ENCODE data around the gene ADAM30. TPM values are rescaled to one million over a fixed set of nuclear protein-coding genes. Genes with fewer than 3 reads are reported as not detected.
A peak's percentile ranks its signal among the peaks of the same experiment; 100 is the strongest.

The ADAM30 gene
- polyA plus RNA-seq, 1 donor from 2014 or later = not detected

GRCh38 chr1:119917304-119918055 is 21.2 kb upstream of the ADAM30 start:
- Mint-ChIP-seq H3K27ac (no peak overlapping the region), H3K4me1 (no peaks in the 10 kb centered on the region), H3K9me3 (no peaks in the 10 kb centered on the region), H3K36me3 (peaks cover 11% of the 10 kb centered on the region), H3K4me3 (peak overlapping the region in 1 of 4 donors; percentile 42), H3K27me3 (no peaks in the 10 kb centered on the region)

GRCh38 chr1:119915517-119915916 is 19.2 kb upstream of the ADAM30 start:
- peaks cover 9% of the 10 kb centered on the region for H3K36me3 Mint-ChIP-seq

GRCh38 chr1:119914071-119914470 is 17.8 kb upstream of the ADAM30 start:
- no peaks in the 10 kb centered on the region for H3K9me3 Mint-ChIP-seq
- peaks cover 9% of the 10 kb centered on the region for H3K36me3 Mint-ChIP-seq
- peaks cover 0 to 2% (median 1%) of the 10 kb centered on the region in 3 donors for H3K4me1 Mint-ChIP-seq
- no peaks in the 10 kb centered on the region for H3K27me3 Mint-ChIP-seq
- no peak overlapping the region for H3K4me3 Mint-ChIP-seq
- H3K27ac Mint-ChIP-seq = no peak overlapping the region

More at GRCh38 chr1:119915517-119915916, 19.2 kb upstream of the ADAM30 start:
- H3K4me3 Mint-ChIP-seq = no peak overlapping the region
- no peaks in the 10 kb centered on the region for H3K27me3 Mint-ChIP-seq
- peaks cover 0 to 2% (median 1%) of the 10 kb centered on the region in 3 donors for H3K4me1 Mint-ChIP-seq
- H3K9me3 Mint-ChIP-seq = no peaks in the 10 kb centered on the region
- H3K27ac Mint-ChIP-seq = peak overlapping the region in 1 of 3 donors; percentile 14

GRCh38 chr1:119912963-119913362 is 16.6 kb upstream of the ADAM30 start:
- Mint-ChIP-seq H3K9me3 (no peaks in the 10 kb centered on the region), H3K36me3 (peaks cover 7% of the 10 kb centered on the region), H3K27me3 (no peaks in the 10 kb centered on the region), H3K27ac (peak overlapping the region in 1 of 3 donors; percentile 22), H3K4me3 (no peak overlapping the region), H3K4me1 (peaks cover 0 to 2% (median 1%) of the 10 kb centered on the region in 3 donors)

GRCh38 chr1:119911775-119912174 is 15.5 kb upstream of the ADAM30 start:
- no peaks in the 10 kb centered on the region for H3K9me3 Mint-ChIP-seq

GRCh38 chr1:119910618-119911017 is 14.3 kb upstream of the ADAM30 start:
- H3K4me1 Mint-ChIP-seq = peaks cover 0 to 2% (median 1%) of the 10 kb centered on the region in 3 donors
- H3K4me3 Mint-ChIP-seq = no peak overlapping the region
- peaks cover 0 to 4% (median 2%) of the 10 kb centered on the region in 3 donors for H3K9me3 Mint-ChIP-seq
- peaks cover 5% of the 10 kb centered on the region for H3K36me3 Mint-ChIP-seq
- no peak overlapping the region for H3K27ac Mint-ChIP-seq
- H3K27me3 Mint-ChIP-seq = no peaks in the 10 kb centered on the region

More at GRCh38 chr1:119911775-119912174, 15.5 kb upstream of the ADAM30 start:
- Mint-ChIP-seq H3K27me3 (no peaks in the 10 kb centered on the region), H3K4me1 (peaks cover 0 to 2% (median 1%) of the 10 kb centered on the region in 3 donors), H3K36me3 (peaks cover 5% of the 10 kb centered on the region), H3K4me3 (no peak overlapping the region), H3K27ac (no peak overlapping the region)

GRCh38 chr1:119909890-119910596 is 13.7 kb upstream of the ADAM30 start:
- H3K27ac Mint-ChIP-seq = no peak overlapping the region
- H3K4me3 Mint-ChIP-seq = no peak overlapping the region
- H3K27me3 Mint-ChIP-seq = no peaks in the 10 kb centered on the region
- peaks cover 0 to 8% (median 4%) of the 10 kb centered on the region in 3 donors for H3K9me3 Mint-ChIP-seq
- peaks cover 5% of the 10 kb centered on the region for H3K36me3 Mint-ChIP-seq
- H3K4me1 Mint-ChIP-seq = peaks cover 0 to 2% (median 1%) of the 10 kb centered on the region in 3 donors

GRCh38 chr1:119908661-119909060 is 12.3 kb upstream of the ADAM30 start:
- H3K36me3 Mint-ChIP-seq = peaks cover 4% of the 10 kb centered on the region
- H3K27me3 Mint-ChIP-seq = no peaks in the 10 kb centered on the region
- no peak overlapping the region for H3K27ac Mint-ChIP-seq
- H3K9me3 Mint-ChIP-seq = peaks cover 3 to 13% (median 7%) of the 10 kb centered on the region in 3 donors
- peaks cover 0 to 2% (median 1%) of the 10 kb centered on the region in 3 donors for H3K4me1 Mint-ChIP-seq
- H3K4me3 Mint-ChIP-seq = no peak overlapping the region

- no peaks in the 10 kb centered on the region for H3K4me1 Mint-ChIP-seq
These were observed 10.8 kb upstream of the ADAM30 start for GRCh38 chr1:119906927-119907652.

GRCh38 chr1:119903443-119903835 is 7.1 kb upstream of the ADAM30 start:
- Mint-ChIP-seq H3K27ac (no peak overlapping the region), H3K9me3 (peaks cover 5 to 13% (median 7%) of the 10 kb centered on the region in 3 donors), H3K4me1 (no peaks in the 10 kb centered on the region), H3K4me3 (no peak overlapping the region), H3K36me3 (peaks cover 2% of the 10 kb centered on the region), H3K27me3 (peaks cover 4% of the 10 kb centered on the region)

More at GRCh38 chr1:119906927-119907652, 10.8 kb upstream of the ADAM30 start:
- peaks cover 2% of the 10 kb centered on the region for H3K36me3 Mint-ChIP-seq
- H3K27me3 Mint-ChIP-seq = peaks cover 3% of the 10 kb centered on the region
- H3K27ac Mint-ChIP-seq = peak overlapping the region in 1 of 3 donors; percentile 34
- H3K4me3 Mint-ChIP-seq = peak overlapping the region in 1 of 4 donors; percentile 29
- peaks cover 5 to 13% (median 7%) of the 10 kb centered on the region in 3 donors for H3K9me3 Mint-ChIP-seq

- Mint-ChIP-seq H3K27me3 (peaks cover 4% of the 10 kb centered on the region), H3K4me1 (no peaks in the 10 kb centered on the region), H3K27ac (no peak overlapping the region), H3K4me3 (no peak overlapping the region), H3K36me3 (peaks cover 2% of the 10 kb centered on the region), H3K9me3 (peaks cover 5 to 13% (median 7%) of the 10 kb centered on the region in 3 donors)
These were observed 6.6 kb upstream of the ADAM30 start for GRCh38 chr1:119902775-119903442.

- no peak overlapping the region for H3K4me3 Mint-ChIP-seq
- H3K36me3 Mint-ChIP-seq = peaks cover 2% of the 10 kb centered on the region
- no peak overlapping the region for H3K27ac Mint-ChIP-seq
- peaks cover 4% of the 10 kb centered on the region for H3K27me3 Mint-ChIP-seq
- H3K4me1 Mint-ChIP-seq = no peaks in the 10 kb centered on the region
- peaks cover 0 to 2% (median 0%) of the 10 kb centered on the region in 3 donors for H3K9me3 Mint-ChIP-seq
These were observed 2.8 kb upstream of the ADAM30 start for GRCh38 chr1:119898981-119899720.

GRCh38 chr1:119898530-119898929 is 2.2 kb upstream of the ADAM30 start:
- Mint-ChIP-seq H3K9me3 (peaks cover 0 to 2% (median 0%) of the 10 kb centered on the region in 3 donors), H3K4me1 (no peaks in the 10 kb centered on the region), H3K36me3 (peaks cover 2% of the 10 kb centered on the region), H3K27me3 (peaks cover 4% of the 10 kb centered on the region), H3K27ac (no peak overlapping the region), H3K4me3 (no peak overlapping the region)

GRCh38 chr1:119895102-119895501 is 1.2 kb downstream of the ADAM30 start:
- peaks cover 2% of the 10 kb centered on the region for H3K36me3 Mint-ChIP-seq
- H3K27ac Mint-ChIP-seq = no peak overlapping the region
- no peak overlapping the region for H3K4me3 Mint-ChIP-seq
- no peaks in the 10 kb centered on the region for H3K4me1 Mint-ChIP-seq
- H3K27me3 Mint-ChIP-seq = peaks cover 2% of the 10 kb centered on the region
- peaks cover 0 to 1% (median 0%) of the 10 kb centered on the region in 3 donors for H3K9me3 Mint-ChIP-seq
